HCT116 (cell line): ENCODE measurements around the gene DENND10. TPM values are rescaled to one million over a fixed set of nuclear protein-coding genes. Genes with fewer than 3 reads are reported as not detected.

ENCODE experiments used
- ATAC-seq: fragments of 200-7000 bp; cut with Tn5 transposase; 2 replicates; pipeline ENCODE4 v1.9.1; 2020; ENCODE audit warnings: mild to moderate bottlenecking, moderate library complexity
- BruUV-seq: library from RNA; stranded (reverse); fragments of 400-500 nt; replicated peaks from 2 replicates; lab custom pipeline; 2021; lab: Mats Ljungman, UMichigan
- CTCF ChIA-PET: fragments of 300-600 bp; sonication (Branson Sonifier 250); formaldehyde crosslinking; loops from one replicate; lab custom pipeline; 2021; ENCODE audit warnings: antibody characterized with exemption; lab: Charles Lee
- POLR2A ChIA-PET: fragments of 300-600, 350-600 bp; sonication (Branson Sonifier 250); formaldehyde crosslinking; loops from one replicate; lab custom pipeline; 2021; ENCODE audit warnings: antibody characterized with exemption; lab: Charles Lee
- RAD21 ChIA-PET, 2 experiments: fragments of 300-600 bp; sonication (Branson Sonifier 250); formaldehyde crosslinking; loops; one replicate each; lab custom pipeline; 2023; ENCODE audit warnings: low total read pairs in 2 of 2; ENCODE audit not compliant: uncharacterized antibody in 2 of 2, unreplicated experiment in 2 of 2, low non-redundant PET in 1 of 2; lab: Charles Lee
- DNase-seq: peaks from one replicate; pipeline ENCODE4 v3.0.0-alpha.2; 2010; ENCODE audit warnings: low read depth, low spot score
- H2AFZ ChIP-seq: fragments of 200-600 bp; shearing (Covaris generic), sonication (generic); 2 replicates; pipeline ENCODE4 v1.6.1; 2017; ENCODE audit warnings: low read depth, mixed run types, mixed read lengths, antibody characterized with exemption, low read length; ENCODE audit not compliant: poor library complexity, severe bottlenecking
- H3K27ac ChIP-seq: 2 replicates; pipeline ENCODE4 v1.5.1; 2012; ENCODE audit warnings: low read depth, low read length
- H3K27me3 ChIP-seq: fragments of 200-600 bp; sonication (generic); 2 replicates; pipeline ENCODE4 v1.6.1; 2016; ENCODE audit warnings: mixed run types, low read length, mixed read lengths; ENCODE audit not compliant: insufficient read depth
- H3K36me3 ChIP-seq, 2 experiments: fragments of 200-500 bp in 1 of 2; fragments of 200-600 bp in 1 of 2; sonication (Bioruptor generic) in 1 of 2; sonication (generic) in 1 of 2; 2 replicates each; pipeline versions ENCODE4 v1.5.1 to v1.6.1; 2014 to 2016; ENCODE audit warnings: low read length in 2 of 2, inconsistent platforms in 1 of 2, mixed read lengths in 1 of 2, mixed run types in 1 of 2; ENCODE audit not compliant: insufficient read depth in 2 of 2, control insufficient read depth in 1 of 2
- H3K4me1 ChIP-seq, 2 experiments: fragments of 200-600 bp in 1 of 2; sonication (generic) in 1 of 2; 2 replicates each; pipeline versions ENCODE4 v1.5.1 to v1.6.1; 2012 to 2017; ENCODE audit warnings: low read length in 2 of 2, inconsistent platforms in 1 of 2, mild to moderate bottlenecking in 1 of 2, mixed read lengths in 1 of 2, mixed run types in 1 of 2, moderate library complexity in 1 of 2; ENCODE audit not compliant: insufficient read depth in 2 of 2, control insufficient read depth in 1 of 2
- H3K4me2 ChIP-seq: fragments of 200-600 bp; sonication (generic); 2 replicates; pipeline ENCODE4 v1.6.1; 2017; ENCODE audit warnings: mixed run types, low read length, mixed read lengths
- H3K4me3 ChIP-seq, 2 experiments: fragments of 200-600 bp in 1 of 2; sonication (generic) in 1 of 2; replicated peaks in 1 of 2; 2 replicates each; pipeline ENCODE4 v1.5.1; 2011 to 2016; ENCODE audit warnings: low read length in 2 of 2, control low read depth in 1 of 2, low read depth in 1 of 2, mild to moderate bottlenecking in 1 of 2, mixed read lengths in 1 of 2, mixed run types in 1 of 2
- H3K79me2 ChIP-seq: fragments of 200-600 bp; sonication (generic); 2 replicates; pipeline ENCODE4 v1.6.1; 2017; ENCODE audit warnings: mild to moderate bottlenecking, mixed run types, low read length, moderate library complexity, mixed read lengths; ENCODE audit not compliant: insufficient read depth
- H3K9ac ChIP-seq: fragments of 200-600 bp; sonication (generic); 2 replicates; pipeline ENCODE4 v1.6.1; 2016; ENCODE audit warnings: low read length, mixed read lengths
- H3K9me2 ChIP-seq: fragments of 200-600 bp; sonication (generic), shearing (Covaris generic); 2 replicates; pipeline ENCODE4 v1.6.1; 2017; ENCODE audit warnings: mixed run types, mild to moderate bottlenecking, moderate library complexity; ENCODE audit not compliant: insufficient read depth
- H3K9me3 ChIP-seq, 2 experiments: fragments of 200-500 bp in 1 of 2; fragments of 200-600 bp in 1 of 2; sonication (Bioruptor generic) in 1 of 2; sonication (generic) in 1 of 2; 2 replicates each; pipeline ENCODE4 v1.6.1; 2014 to 2017; ENCODE audit warnings: low read length in 2 of 2, mixed read lengths in 2 of 2, inconsistent platforms in 1 of 2, low read depth in 1 of 2, mild to moderate bottlenecking in 1 of 2, mixed run types in 1 of 2, moderate library complexity in 1 of 2; ENCODE audit not compliant: control insufficient read depth in 1 of 2, insufficient read depth in 1 of 2
- H4K20me1 ChIP-seq: fragments of 200-600 bp; sonication (generic), shearing (Covaris generic); 2 replicates; pipeline ENCODE4 v1.6.1; 2017; ENCODE audit warnings: mixed run types, mild to moderate bottlenecking, moderate library complexity; ENCODE audit not compliant: insufficient read depth
- CEBPB ChIP-seq: IDR thresholded peaks from 2 replicates; pipeline ENCODE4 v1.6.1; 2012; ENCODE audit warnings: low read depth
- CTCF ChIP-seq, 3 experiments: fragments of 200-600 bp in 1 of 3; sonication (generic) in 1 of 3; IDR thresholded peaks in 2 of 3; conservative IDR thresholded peaks in 1 of 3; 2 replicates each; pipeline ENCODE4 v1.5.1; 2012 to 2017; ENCODE audit warnings: low read depth in 2 of 3, low read length in 2 of 3, antibody characterized with exemption in 1 of 3, borderline replicate concordance in 1 of 3, control low read depth in 1 of 3, mild to moderate bottlenecking in 1 of 3, mixed read lengths in 1 of 3, mixed run types in 1 of 3, moderate library complexity in 1 of 3; ENCODE audit not compliant: insufficient read depth in 1 of 3
- EZH2phosphoT487 ChIP-seq: fragments of 200-600 bp; IDR thresholded peaks from 2 replicates; pipeline ENCODE4 v1.6.1; 2018; ENCODE audit warnings: antibody characterized with exemption, borderline replicate concordance
- FOSL1 ChIP-seq: IDR thresholded peaks from 2 replicates; pipeline ENCODE4 v1.6.1; 2012; ENCODE audit warnings: low read depth
- JUND ChIP-seq: IDR thresholded peaks from 2 replicates; pipeline ENCODE4 v1.6.1; 2012
- MAX ChIP-seq: IDR thresholded peaks from 2 replicates; pipeline ENCODE4 v1.6.1; 2012
- POLR2A ChIP-seq: IDR thresholded peaks from 2 replicates; pipeline ENCODE4 v1.7.0; 2011; ENCODE audit warnings: borderline replicate concordance; ENCODE audit not compliant: insufficient read depth, insufficient read length; ENCODE audit errors: extremely low read depth
- POLR2AphosphoS5 ChIP-seq: IDR thresholded peaks from 2 replicates; pipeline ENCODE4 v1.6.1; 2011; ENCODE audit warnings: mild to moderate bottlenecking, low read depth, low read length, moderate library complexity
- RAD21 ChIP-seq: IDR thresholded peaks from 2 replicates; pipeline ENCODE4 v1.6.1; 2012; ENCODE audit warnings: low read depth, mild to moderate bottlenecking
- TCF7L2 ChIP-seq: IDR thresholded peaks from 2 replicates; pipeline ENCODE4 v1.7.0; 2011; ENCODE audit warnings: borderline replicate concordance, inconsistent platforms; ENCODE audit not compliant: insufficient read depth, insufficient read length; ENCODE audit errors: extremely low read depth
- YY1 ChIP-seq: IDR thresholded peaks from 2 replicates; pipeline ENCODE4 v1.6.1; 2011; ENCODE audit warnings: low read length, low read depth, moderate library complexity, mild to moderate bottlenecking; ENCODE audit not compliant: insufficient replicate concordance; ENCODE audit errors: extremely low read depth
- ZFX ChIP-seq: fragments of 450-650 bp; IDR thresholded peaks from 2 replicates; pipeline ENCODE4 v1.6.1; 2017
- ZNF274 ChIP-seq: fragments of 200-500 bp; sonication (Bioruptor generic); IDR thresholded peaks from 2 replicates; pipeline ENCODE4 v1.6.1; 2014; ENCODE audit warnings: mild to moderate bottlenecking, low read depth, low read length, inconsistent platforms
- intact Hi-C: fragments of 100-400 bp; cut with micrococcal nuclease; formaldehyde crosslinking; loops from 2 replicates; pipeline ENCODE4 v1.10.0; 2022
- total RNA-seq: library from RNA; stranded (reverse); gene quantifications from one replicate; pipeline ENCODE4 v1.2.1, GENCODE V29; 2021; ENCODE audit not compliant: unreplicated experiment

DENND10 gene
- total RNA-seq, 1 experiment from 2014 or later: 47.5 TPM

GRCh38 chr10:119139464-119140067 is 35.7 kb downstream of the DENND10 start:
- H3K27ac ChIP-seq: no peak overlapping the region
- ChIA-PET POLR2A (no interaction called here), RAD21 (no interaction called here), CTCF (interaction anchor here (1.1 to 2.0 kb wide), 2 partner anchors 59 to 350 kb away, joined by 3 to 10 read pairs; no protein-coding TSS in a partner anchor)
- no peak overlapping the region for H2AFZ ChIP-seq
- no peaks in the 10 kb centered on the region for H3K9me3 ChIP-seq
- no peaks in the 10 kb centered on the region for H3K79me2 ChIP-seq
- no peaks in the 10 kb centered on the region for H3K9me2 ChIP-seq
- H3K4me2 ChIP-seq: no peak overlapping the region
- intact Hi-C loops: no loop called here
- no peaks in the 10 kb centered on the region for H4K20me1 ChIP-seq
- TF ChIP-seq RAD21: peak; percentile 85
- TF ChIP-seq POLR2A: no peak
- TF ChIP-seq ZFX: no peak
- TF ChIP-seq CTCF (IDR thresholded peaks at IDR 0.05 in 2 of 3, conservative IDR thresholded peaks at IDR 0.05 in 1 of 3; ENCODE audit: borderline replicate concordance in 1 of 3, insufficient read depth in 1 of 3, low read depth in 2 of 3, low read length in 2 of 3): peak; percentile 53 to 82 (median 68); a peak in 5 of 6 replicates
- no peak for TF ChIP-seq YY1
- no peaks in the 10 kb centered on the region for H3K4me1 ChIP-seq
- no TSS peak for BruUV-seq
- ATAC-seq (peak; percentile 83), DNase-seq (peak; percentile 16)
- peaks cover 0 to 10% of the 10 kb centered on the region in 2 experiments; a peak in 3 of 4 replicates for H3K36me3 ChIP-seq
- no peaks in the 10 kb centered on the region for H3K27me3 ChIP-seq
- no peak overlapping the region for H3K9ac ChIP-seq
- H3K4me3 ChIP-seq: no peak overlapping the region

- Histone ChIP-seq H3K9me2 (no peaks in the 10 kb centered on the region), H3K27me3 (no peaks in the 10 kb centered on the region), H3K4me2 (no peak overlapping the region), H2AFZ (no peak overlapping the region), H3K27ac (no peak overlapping the region), H3K4me3 (no peak overlapping the region), H3K9me3 (no peaks in the 10 kb centered on the region), H3K36me3 (peaks cover 0 to 7% of the 10 kb centered on the region in 2 experiments; a peak in 3 of 4 replicates), H3K9ac (no peak overlapping the region), H3K79me2 (no peaks in the 10 kb centered on the region), H3K4me1 (no peaks in the 10 kb centered on the region), H4K20me1 (no peaks in the 10 kb centered on the region)
- DNase-seq: no peak
- ATAC-seq: no peak
- no TSS peak for BruUV-seq
- CTCF ChIA-PET: no interaction called here
- RAD21 ChIA-PET: no interaction called here
- POLR2A ChIA-PET: no interaction called here
- intact Hi-C loops: no loop called here
- TF ChIP-seq EZH2phosphoT487: no peak
- no peak for TF ChIP-seq YY1
- no peak for TF ChIP-seq RAD21
- TF ChIP-seq FOSL1: no peak
- TF ChIP-seq POLR2AphosphoS5: no peak
- no peak for TF ChIP-seq TCF7L2
- TF ChIP-seq CEBPB: no peak
- TF ChIP-seq MAX: no peak
- no peak for TF ChIP-seq ZNF274
- no peak for TF ChIP-seq CTCF (IDR thresholded peaks at IDR 0.05 in 2 of 3, conservative IDR thresholded peaks at IDR 0.05 in 1 of 3; ENCODE audit: borderline replicate concordance in 1 of 3, insufficient read depth in 1 of 3, low read depth in 2 of 3, low read length in 2 of 3)
- no peak for TF ChIP-seq JUND
Measured at GRCh38 chr10:119140603-119141245, 36.8 kb downstream of the DENND10 start.
